ENCODE results near the gene PIM2. TPM values are rescaled to one million over a fixed set of nuclear protein-coding genes. Genes with fewer than 3 reads are reported as not detected.
A peak's percentile ranks its signal among the peaks of the same experiment; 100 is the strongest.

Gene PIM2
- total and polyA plus RNA-seq, 9 of the 15 experiments (the other 6 are each of a cell fraction or from before 2014, with no cell fraction given): 67.6 to 191 (median 108) TPM

DNA sequence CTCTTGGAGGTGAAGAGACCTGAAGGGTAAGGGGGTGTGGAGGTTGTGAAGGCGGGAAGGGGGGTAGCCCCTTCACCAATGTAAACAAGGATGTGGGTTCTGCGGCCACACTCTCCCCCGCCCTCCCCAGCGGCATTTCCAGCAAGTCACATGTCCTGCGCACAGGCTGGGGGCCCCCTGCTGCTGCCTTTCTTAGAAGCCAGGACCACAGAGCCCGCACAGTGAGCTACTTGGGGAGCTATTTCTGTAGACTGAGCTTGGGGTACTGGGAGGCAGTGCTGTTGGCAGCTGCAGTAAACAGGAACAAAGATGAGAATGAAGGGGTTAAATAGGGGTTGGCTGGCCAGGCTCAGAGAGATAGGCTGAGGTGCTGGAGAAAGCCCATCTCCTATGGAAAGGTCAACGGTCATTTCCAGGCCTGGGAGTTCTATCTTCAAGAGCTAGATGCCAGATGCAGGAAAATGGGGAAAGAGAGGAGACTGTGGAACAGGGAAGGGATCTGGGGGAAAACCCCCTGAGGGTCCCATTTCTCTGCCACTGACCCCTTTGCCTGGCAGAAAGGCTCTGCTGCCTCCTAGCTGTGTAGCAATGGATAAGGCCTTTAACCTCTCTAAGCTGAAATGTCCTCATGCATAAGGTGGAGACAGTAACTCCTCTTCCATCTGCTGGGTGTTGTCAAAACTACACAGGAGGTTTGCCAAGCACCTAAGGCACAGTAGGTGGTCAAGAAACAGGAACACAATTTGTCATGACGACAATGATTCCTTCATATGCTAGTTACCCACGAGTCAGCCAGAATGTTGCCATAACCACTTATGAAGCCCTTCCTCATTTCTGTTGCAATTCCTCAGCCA lies 18.5 kb upstream of the PIM2 start (continued):
- TF ChIP-seq, protein P1, sequence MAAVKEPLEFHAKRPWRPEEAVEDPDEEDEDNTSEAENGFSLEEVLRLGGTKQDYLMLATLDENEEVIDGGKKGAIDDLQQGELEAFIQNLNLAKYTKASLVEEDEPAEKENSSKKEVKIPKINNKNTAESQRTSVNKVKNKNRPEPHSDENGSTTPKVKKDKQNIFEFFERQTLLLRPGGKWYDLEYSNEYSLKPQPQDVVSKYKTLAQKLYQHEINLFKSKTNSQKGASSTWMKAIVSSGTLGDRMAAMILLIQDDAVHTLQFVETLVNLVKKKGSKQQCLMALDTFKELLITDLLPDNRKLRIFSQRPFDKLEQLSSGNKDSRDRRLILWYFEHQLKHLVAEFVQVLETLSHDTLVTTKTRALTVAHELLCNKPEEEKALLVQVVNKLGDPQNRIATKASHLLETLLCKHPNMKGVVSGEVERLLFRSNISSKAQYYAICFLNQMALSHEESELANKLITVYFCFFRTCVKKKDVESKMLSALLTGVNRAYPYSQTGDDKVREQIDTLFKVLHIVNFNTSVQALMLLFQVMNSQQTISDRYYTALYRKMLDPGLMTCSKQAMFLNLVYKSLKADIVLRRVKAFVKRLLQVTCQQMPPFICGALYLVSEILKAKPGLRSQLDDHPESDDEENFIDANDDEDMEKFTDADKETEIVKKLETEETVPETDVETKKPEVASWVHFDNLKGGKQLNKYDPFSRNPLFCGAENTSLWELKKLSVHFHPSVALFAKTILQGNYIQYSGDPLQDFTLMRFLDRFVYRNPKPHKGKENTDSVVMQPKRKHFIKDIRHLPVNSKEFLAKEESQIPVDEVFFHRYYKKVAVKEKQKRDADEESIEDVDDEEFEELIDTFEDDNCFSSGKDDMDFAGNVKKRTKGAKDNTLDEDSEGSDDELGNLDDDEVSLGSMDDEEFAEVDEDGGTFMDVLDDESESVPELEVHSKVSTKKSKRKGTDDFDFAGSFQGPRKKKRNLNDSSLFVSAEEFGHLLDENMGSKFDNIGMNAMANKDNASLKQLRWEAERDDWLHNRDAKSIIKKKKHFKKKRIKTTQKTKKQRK (IDR thresholded peaks at IDR 0.05; ENCODE audit: borderline replicate concordance, low read depth, low read length): no peak
- TF ChIP-seq, protein P2, sequence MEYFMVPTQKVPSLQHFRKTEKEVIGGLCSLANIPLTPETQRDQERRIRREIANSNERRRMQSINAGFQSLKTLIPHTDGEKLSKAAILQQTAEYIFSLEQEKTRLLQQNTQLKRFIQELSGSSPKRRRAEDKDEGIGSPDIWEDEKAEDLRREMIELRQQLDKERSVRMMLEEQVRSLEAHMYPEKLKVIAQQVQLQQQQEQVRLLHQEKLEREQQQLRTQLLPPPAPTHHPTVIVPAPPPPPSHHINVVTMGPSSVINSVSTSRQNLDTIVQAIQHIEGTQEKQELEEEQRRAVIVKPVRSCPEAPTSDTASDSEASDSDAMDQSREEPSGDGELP (CRISPR knock-in tag; IDR thresholded peaks at IDR 0.05; ENCODE audit: borderline replicate concordance): peak; percentile 91
- TF ChIP-seq MCM3 (IDR thresholded peaks at IDR 0.05): no peak
- no peak for TF ChIP-seq DIDO1 (tag; IDR thresholded peaks at IDR 0.05; ENCODE audit: low read depth)
- peak; percentile 80; the same call in 1 of the 2 replicates for TF ChIP-seq ZKSCAN1 (IDR thresholded peaks at IDR 0.05; ENCODE audit: low read depth, low read length)
- TF ChIP-seq SMC3 (conservative IDR thresholded peaks at IDR 0.05; ENCODE audit: insufficient read depth, low read depth, low read length): 0 out of 2 replicates have a peak, but pooled peaks have one; percentile 28
- peak; percentile 76 for TF ChIP-seq SMARCE1 (IDR thresholded peaks at IDR 0.05)
- TF ChIP-seq PTTG1 (tag; IDR thresholded peaks at IDR 0.05; ENCODE audit: low read depth): no peak
- TF ChIP-seq, protein P3, sequence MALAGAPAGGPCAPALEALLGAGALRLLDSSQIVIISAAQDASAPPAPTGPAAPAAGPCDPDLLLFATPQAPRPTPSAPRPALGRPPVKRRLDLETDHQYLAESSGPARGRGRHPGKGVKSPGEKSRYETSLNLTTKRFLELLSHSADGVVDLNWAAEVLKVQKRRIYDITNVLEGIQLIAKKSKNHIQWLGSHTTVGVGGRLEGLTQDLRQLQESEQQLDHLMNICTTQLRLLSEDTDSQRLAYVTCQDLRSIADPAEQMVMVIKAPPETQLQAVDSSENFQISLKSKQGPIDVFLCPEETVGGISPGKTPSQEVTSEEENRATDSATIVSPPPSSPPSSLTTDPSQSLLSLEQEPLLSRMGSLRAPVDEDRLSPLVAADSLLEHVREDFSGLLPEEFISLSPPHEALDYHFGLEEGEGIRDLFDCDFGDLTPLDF (CRISPR knock-in tag; IDR thresholded peaks at IDR 0.05): no peak
- TF ChIP-seq, protein P4, sequence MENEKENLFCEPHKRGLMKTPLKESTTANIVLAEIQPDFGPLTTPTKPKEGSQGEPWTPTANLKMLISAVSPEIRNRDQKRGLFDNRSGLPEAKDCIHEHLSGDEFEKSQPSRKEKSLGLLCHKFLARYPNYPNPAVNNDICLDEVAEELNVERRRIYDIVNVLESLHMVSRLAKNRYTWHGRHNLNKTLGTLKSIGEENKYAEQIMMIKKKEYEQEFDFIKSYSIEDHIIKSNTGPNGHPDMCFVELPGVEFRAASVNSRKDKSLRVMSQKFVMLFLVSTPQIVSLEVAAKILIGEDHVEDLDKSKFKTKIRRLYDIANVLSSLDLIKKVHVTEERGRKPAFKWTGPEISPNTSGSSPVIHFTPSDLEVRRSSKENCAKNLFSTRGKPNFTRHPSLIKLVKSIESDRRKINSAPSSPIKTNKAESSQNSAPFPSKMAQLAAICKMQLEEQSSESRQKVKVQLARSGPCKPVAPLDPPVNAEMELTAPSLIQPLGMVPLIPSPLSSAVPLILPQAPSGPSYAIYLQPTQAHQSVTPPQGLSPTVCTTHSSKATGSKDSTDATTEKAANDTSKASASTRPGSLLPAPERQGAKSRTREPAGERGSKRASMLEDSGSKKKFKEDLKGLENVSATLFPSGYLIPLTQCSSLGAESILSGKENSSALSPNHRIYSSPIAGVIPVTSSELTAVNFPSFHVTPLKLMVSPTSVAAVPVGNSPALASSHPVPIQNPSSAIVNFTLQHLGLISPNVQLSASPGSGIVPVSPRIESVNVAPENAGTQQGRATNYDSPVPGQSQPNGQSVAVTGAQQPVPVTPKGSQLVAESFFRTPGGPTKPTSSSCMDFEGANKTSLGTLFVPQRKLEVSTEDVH (IDR thresholded peaks at IDR 0.05; ENCODE audit: low read depth, partially characterized antibody): peak; percentile 44
- no peak for TF ChIP-seq ZNF347 (CRISPR knock-in tag; IDR thresholded peaks at IDR 0.05; ENCODE audit: low read depth)
- TF ChIP-seq, protein P5, sequence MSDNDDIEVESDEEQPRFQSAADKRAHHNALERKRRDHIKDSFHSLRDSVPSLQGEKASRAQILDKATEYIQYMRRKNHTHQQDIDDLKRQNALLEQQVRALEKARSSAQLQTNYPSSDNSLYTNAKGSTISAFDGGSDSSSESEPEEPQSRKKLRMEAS (CRISPR knock-in tag; IDR thresholded peaks at IDR 0.05): peak; percentile 69; the same call in 1 of the 2 replicates
- TF ChIP-seq, protein P6, sequence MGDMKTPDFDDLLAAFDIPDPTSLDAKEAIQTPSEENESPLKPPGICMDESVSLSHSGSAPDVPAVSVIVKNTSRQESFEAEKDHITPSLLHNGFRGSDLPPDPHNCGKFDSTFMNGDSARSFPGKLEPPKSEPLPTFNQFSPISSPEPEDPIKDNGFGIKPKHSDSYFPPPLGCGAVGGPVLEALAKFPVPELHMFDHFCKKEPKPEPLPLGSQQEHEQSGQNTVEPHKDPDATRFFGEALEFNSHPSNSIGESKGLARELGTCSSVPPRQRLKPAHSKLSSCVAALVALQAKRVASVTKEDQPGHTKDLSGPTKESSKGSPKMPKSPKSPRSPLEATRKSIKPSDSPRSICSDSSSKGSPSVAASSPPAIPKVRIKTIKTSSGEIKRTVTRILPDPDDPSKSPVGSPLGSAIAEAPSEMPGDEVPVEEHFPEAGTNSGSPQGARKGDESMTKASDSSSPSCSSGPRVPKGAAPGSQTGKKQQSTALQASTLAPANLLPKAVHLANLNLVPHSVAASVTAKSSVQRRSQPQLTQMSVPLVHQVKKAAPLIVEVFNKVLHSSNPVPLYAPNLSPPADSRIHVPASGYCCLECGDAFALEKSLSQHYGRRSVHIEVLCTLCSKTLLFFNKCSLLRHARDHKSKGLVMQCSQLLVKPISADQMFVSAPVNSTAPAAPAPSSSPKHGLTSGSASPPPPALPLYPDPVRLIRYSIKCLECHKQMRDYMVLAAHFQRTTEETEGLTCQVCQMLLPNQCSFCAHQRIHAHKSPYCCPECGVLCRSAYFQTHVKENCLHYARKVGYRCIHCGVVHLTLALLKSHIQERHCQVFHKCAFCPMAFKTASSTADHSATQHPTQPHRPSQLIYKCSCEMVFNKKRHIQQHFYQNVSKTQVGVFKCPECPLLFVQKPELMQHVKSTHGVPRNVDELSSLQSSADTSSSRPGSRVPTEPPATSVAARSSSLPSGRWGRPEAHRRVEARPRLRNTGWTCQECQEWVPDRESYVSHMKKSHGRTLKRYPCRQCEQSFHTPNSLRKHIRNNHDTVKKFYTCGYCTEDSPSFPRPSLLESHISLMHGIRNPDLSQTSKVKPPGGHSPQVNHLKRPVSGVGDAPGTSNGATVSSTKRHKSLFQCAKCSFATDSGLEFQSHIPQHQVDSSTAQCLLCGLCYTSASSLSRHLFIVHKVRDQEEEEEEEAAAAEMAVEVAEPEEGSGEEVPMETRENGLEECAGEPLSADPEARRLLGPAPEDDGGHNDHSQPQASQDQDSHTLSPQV (IDR thresholded peaks at IDR 0.05): peak; percentile 90

Measured in K562 (cell line).